Measurements from ENCODE around the gene PGP. TPM values are rescaled to one million over a fixed set of nuclear protein-coding genes. Genes with fewer than 3 reads are reported as not detected.

PGP gene
- total RNA-seq, 1 experiment from 2014 or later, result 38.3 TPM

- Histone ChIP-seq H3K79me2 (ENCODE audit: insufficient read depth, low read length) (no peaks in the 10 kb centered on the region), H2BK5ac (ENCODE audit: insufficient read length, low read length) (no peak overlapping the region), H2AK5ac (ENCODE audit: insufficient read length, low read length) (no peak overlapping the region), H3K9ac (ENCODE audit: extremely low read depth, insufficient read length, low read length) (no peak overlapping the region), H3K9me3 (ENCODE audit: control insufficient read depth, low read depth, low read length) (no peaks in the 10 kb centered on the region), H2AFZ (ENCODE audit: low read length) (no peak overlapping the region), H4K8ac (replicated peaks; ENCODE audit: insufficient read length, low read depth, low read length) (no peak overlapping the region), H3K14ac (ENCODE audit: insufficient read depth, low read length) (no peak overlapping the region; the same call in 1 of the 2 replicates), H4K5ac (ENCODE audit: insufficient read length, low read depth, low read length) (no peak overlapping the region), H2BK120ac (ENCODE audit: low read depth, low read length, poor library complexity, severe bottlenecking) (no peak overlapping the region), H3K56ac (ENCODE audit: insufficient read length, low read depth, low read length) (no peak overlapping the region), H3K4ac (ENCODE audit: low read depth, low read length) (no peak overlapping the region), H3K4me2 (ENCODE audit: insufficient read depth, insufficient read length, low read length) (no peak overlapping the region), H4K20me1 (ENCODE audit: control insufficient read depth, insufficient read depth, insufficient read length) (no peaks in the 10 kb centered on the region), H3K79me1 (ENCODE audit: insufficient read depth, low read depth, low read length, poor library complexity, severe bottlenecking) (no peaks in the 10 kb centered on the region), H3K27me3 (ENCODE audit: insufficient read depth, low read length) (no peaks in the 10 kb centered on the region), H3K27ac (ENCODE audit: insufficient read length, low read depth, low read length) (no peak overlapping the region), H2BK12ac (ENCODE audit: insufficient read length, low read depth, low read length) (no peak overlapping the region), H2BK20ac (ENCODE audit: low read depth, low read length, poor library complexity, severe bottlenecking) (no peak overlapping the region), H2BK15ac (ENCODE audit: low read depth, low read length) (no peak overlapping the region), H3K18ac (ENCODE audit: insufficient read length, low read depth, low read length) (no peak overlapping the region), H3T11ph (ENCODE audit: low read length) (no peak overlapping the region), H3K23me2 (ENCODE audit: insufficient read length, low read depth, low read length, poor library complexity, severe bottlenecking) (peaks cover 4% of the 10 kb centered on the region), H4K91ac (ENCODE audit: insufficient read length, low read depth, low read length) (no peak overlapping the region), H3K23ac (ENCODE audit: insufficient read length, low read depth, low read length) (no peak overlapping the region), H3K4me1 (ENCODE audit: insufficient read depth, low read length) (no peaks in the 10 kb centered on the region)
- no peak for DNase-seq
- H3K27me3 Mint-ChIP-seq (ENCODE audit: low read depth), result no peaks in the 10 kb centered on the region
- WGBS (ENCODE audit: extremely low coverage, insufficient read length, low lambda C conversion rate), result no CpG with 5 or more reads among the region's 23 CpGs
- peaks cover 11 to 44% (median 41%) of the 10 kb centered on the region in 3 experiments for H3K36me3 Mint-ChIP-seq (ENCODE audit: insufficient read depth in 1 of 3, low read depth in 3 of 3)
- no peak for TF ChIP-seq CTCF (conservative IDR thresholded peaks at IDR 0.05)
- no peak overlapping the region for H3K27ac Mint-ChIP-seq
- H3K9me3 Mint-ChIP-seq, result no peaks in the 10 kb centered on the region
- H3K4me3 Mint-ChIP-seq, result no peak overlapping the region
- no peaks in the 10 kb centered on the region for H3K4me1 Mint-ChIP-seq
These were observed 38.6 kb downstream of the PGP start for GRCh38 chr16:2176047-2176446.

Measured in H9 (cell line).